Measurements from ENCODE around the gene HDAC7. TPM values are rescaled to one million over a fixed set of nuclear protein-coding genes. Genes with fewer than 3 reads are reported as not detected.
A peak's percentile ranks its signal among the peaks of the same experiment; 100 is the strongest.

The HDAC7 gene
- total RNA-seq, 1 experiment from 2014 or later, result 44.2 TPM

GRCh38 chr12:47767216-47767724 is 52.4 kb downstream of the HDAC7 start:
- H3K9ac ChIP-seq (ENCODE audit: low read length), result no peak overlapping the region
- H3K4me3 ChIP-seq (ENCODE audit: low read length), result no peak overlapping the region
- no peaks in the 10 kb centered on the region for H3K9me3 ChIP-seq (ENCODE audit: low read length)
- H3K79me2 ChIP-seq (ENCODE audit: low read length), result no peaks in the 10 kb centered on the region
- ChIA-PET CTCF (interaction anchor here (0.7 to 2.4 kb wide), 6 partner anchors 9 to 71 kb away, joined by 3 to 13 read pairs (median 4); partner anchors contain the start of gene RAPGEF3), POLR2A (ENCODE audit: unreplicated experiment) (no interaction called here)
- no peak overlapping the region for H3K27ac ChIP-seq (ENCODE audit: low read length)
- H3K36me3 ChIP-seq (ENCODE audit: low read depth, low read length), result no peaks in the 10 kb centered on the region
- ATAC-seq (peak; percentile 24; the same call in 1 of the 2 replicates), DNase-seq (peak; percentile 64)
- BruUV-seq (replicated peaks), result no TSS peak
- no peaks in the 10 kb centered on the region for H4K20me1 ChIP-seq (ENCODE audit: low read length)
- no peak overlapping the region for H3K4me2 ChIP-seq (ENCODE audit: low read length)
- peak; percentile 78 for TF ChIP-seq CTCF (conservative IDR thresholded peaks at IDR 0.05; ENCODE audit: low read depth, low read length)
- TF ChIP-seq EZH2 (IDR thresholded peaks at IDR 0.05; ENCODE audit: low read length, unreplicated experiment), result no peak
- intact Hi-C loops (cut with micrococcal nuclease), result loop anchor here (1.0 to 2.0 kb wide), 2 partner anchors 23 to 52 kb away; no protein-coding TSS in a partner anchor
- no peak overlapping the region for H2AFZ ChIP-seq (ENCODE audit: low read length)
- peaks cover 13% of the 10 kb centered on the region for H3K4me1 ChIP-seq (ENCODE audit: insufficient read depth, low read length)
- no peaks in the 10 kb centered on the region for H3F3A ChIP-seq (ENCODE audit: low read length, unreplicated experiment)
- H3K9me2 ChIP-seq (replicated peaks; ENCODE audit: low read length), result no peaks in the 10 kb centered on the region
- no peaks in the 10 kb centered on the region for H3K27me3 ChIP-seq (ENCODE audit: low read length)

GRCh38 chr12:47766502-47767215 is 53.0 kb downstream of the HDAC7 start:
- POLR2A ChIA-PET (ENCODE audit: unreplicated experiment), result no interaction called here
- Histone ChIP-seq H3K27me3 (ENCODE audit: low read length) (no peaks in the 10 kb centered on the region), H3K79me2 (ENCODE audit: low read length) (no peaks in the 10 kb centered on the region), H3K36me3 (ENCODE audit: low read depth, low read length) (no peaks in the 10 kb centered on the region), H3K9ac (ENCODE audit: low read length) (no peak overlapping the region), H3K27ac (ENCODE audit: low read length) (no peak overlapping the region), H2AFZ (ENCODE audit: low read length) (no peak overlapping the region), H3K9me2 (replicated peaks; ENCODE audit: low read length) (no peaks in the 10 kb centered on the region), H3K9me3 (ENCODE audit: low read length) (no peaks in the 10 kb centered on the region), H3K4me3 (ENCODE audit: low read length) (no peak overlapping the region), H4K20me1 (ENCODE audit: low read length) (no peaks in the 10 kb centered on the region), H3K4me1 (ENCODE audit: insufficient read depth, low read length) (peaks cover 13% of the 10 kb centered on the region), H3K4me2 (ENCODE audit: low read length) (no peak overlapping the region), H3F3A (ENCODE audit: low read length, unreplicated experiment) (no peaks in the 10 kb centered on the region)
- DNase-seq (no peak), ATAC-seq (no peak)
- no TSS peak for BruUV-seq (replicated peaks)
- CTCF ChIA-PET, result interaction anchor here (0.7 to 2.4 kb wide), 6 partner anchors 8 to 72 kb away, joined by 3 to 13 read pairs (median 4); partner anchors contain the start of gene RAPGEF3
- intact Hi-C loops (cut with micrococcal nuclease), result loop anchor here (1.0 to 2.0 kb wide), 2 partner anchors 22 to 52 kb away; no protein-coding TSS in a partner anchor
- TF ChIP-seq EZH2 (IDR thresholded peaks at IDR 0.05; ENCODE audit: low read length, unreplicated experiment) (no peak), EZH2phosphoT487 (IDR thresholded peaks at IDR 0.05; ENCODE audit: borderline replicate concordance, low read length) (no peak), CTCF (conservative IDR thresholded peaks at IDR 0.05; ENCODE audit: low read depth, low read length) (no peak)

Data from PC-3 (cell line).